ENCODE measurements around the gene CISD1.

Gene CISD1

DNA sequence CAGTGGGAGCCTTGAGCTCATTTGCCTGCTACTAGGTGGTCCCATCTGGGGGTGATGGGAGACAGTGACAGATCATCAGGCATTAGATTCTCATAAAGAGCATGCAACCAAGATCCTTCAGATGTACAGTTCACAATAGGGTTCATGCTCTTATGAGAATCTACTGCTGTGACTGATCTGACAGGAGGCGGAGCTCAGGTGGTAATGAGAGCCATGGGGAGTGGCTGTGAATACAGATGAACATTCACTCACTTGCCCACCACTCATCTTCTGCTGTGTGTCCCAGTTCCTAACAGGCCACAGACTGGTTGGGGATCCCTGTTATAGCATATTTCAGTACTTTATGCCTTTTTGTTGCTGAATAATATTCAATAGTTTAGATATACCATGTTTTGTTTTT is 59.3 kb downstream of the CISD1 start:
- no peak for DNase-seq (ENCODE audit: insufficient read length, low spot score)
- TF ChIP-seq, protein P1, sequence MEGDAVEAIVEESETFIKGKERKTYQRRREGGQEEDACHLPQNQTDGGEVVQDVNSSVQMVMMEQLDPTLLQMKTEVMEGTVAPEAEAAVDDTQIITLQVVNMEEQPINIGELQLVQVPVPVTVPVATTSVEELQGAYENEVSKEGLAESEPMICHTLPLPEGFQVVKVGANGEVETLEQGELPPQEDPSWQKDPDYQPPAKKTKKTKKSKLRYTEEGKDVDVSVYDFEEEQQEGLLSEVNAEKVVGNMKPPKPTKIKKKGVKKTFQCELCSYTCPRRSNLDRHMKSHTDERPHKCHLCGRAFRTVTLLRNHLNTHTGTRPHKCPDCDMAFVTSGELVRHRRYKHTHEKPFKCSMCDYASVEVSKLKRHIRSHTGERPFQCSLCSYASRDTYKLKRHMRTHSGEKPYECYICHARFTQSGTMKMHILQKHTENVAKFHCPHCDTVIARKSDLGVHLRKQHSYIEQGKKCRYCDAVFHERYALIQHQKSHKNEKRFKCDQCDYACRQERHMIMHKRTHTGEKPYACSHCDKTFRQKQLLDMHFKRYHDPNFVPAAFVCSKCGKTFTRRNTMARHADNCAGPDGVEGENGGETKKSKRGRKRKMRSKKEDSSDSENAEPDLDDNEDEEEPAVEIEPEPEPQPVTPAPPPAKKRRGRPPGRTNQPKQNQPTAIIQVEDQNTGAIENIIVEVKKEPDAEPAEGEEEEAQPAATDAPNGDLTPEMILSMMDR (IDR thresholded peaks at IDR 0.05; ENCODE audit: insufficient read depth, missing control alignments) = no peak
- FAIRE-seq = no peak

DNA sequence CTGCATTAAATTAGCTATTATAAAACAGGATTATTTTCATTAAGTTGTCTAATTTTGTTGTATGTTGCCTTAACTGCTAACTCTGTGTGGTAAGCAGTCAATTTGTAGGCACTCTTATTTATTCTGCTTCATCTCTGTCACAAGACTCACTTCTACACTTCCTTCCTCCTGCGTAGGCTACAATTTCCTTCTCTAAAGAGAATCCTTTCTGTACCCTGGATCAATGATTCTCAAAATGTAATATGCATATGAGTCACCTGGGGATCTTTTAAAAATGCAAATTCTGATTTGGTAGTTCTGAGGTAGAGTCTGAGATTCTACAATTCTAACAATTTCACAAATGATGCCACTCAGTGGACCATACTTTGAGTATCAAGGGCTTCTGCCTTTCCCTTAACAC is 61.5 kb downstream of the CISD1 start:
- FAIRE-seq = no peak
- no peak for DNase-seq (ENCODE audit: insufficient read length, low spot score)
- TF ChIP-seq, protein P1 (IDR thresholded peaks at IDR 0.05; ENCODE audit: insufficient read depth, missing control alignments) = no peak

DNA sequence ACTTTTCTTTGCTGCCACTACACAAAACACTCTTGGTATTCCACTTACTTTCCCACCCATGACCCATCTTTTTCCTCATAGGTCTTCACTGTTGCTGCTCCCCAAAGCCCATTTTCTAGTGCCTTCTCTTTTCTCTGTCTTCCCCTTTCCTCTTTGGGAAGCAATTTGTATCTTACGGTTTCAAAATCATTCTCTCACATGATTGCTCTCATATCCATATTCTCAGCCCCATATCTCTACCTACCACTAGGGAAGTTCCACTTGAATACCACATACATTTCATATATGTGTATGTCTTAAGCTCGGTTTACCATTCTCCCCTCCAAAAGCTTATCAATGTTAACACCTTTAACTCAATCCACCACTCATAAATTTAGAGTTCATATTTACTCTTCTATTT is 62.7 kb downstream of the CISD1 start:
- DNase-seq (ENCODE audit: insufficient read length, low spot score) (no peak), FAIRE-seq (no peak)
- TF ChIP-seq, protein P1 (IDR thresholded peaks at IDR 0.05; ENCODE audit: insufficient read depth, missing control alignments) = no peak

DNA sequence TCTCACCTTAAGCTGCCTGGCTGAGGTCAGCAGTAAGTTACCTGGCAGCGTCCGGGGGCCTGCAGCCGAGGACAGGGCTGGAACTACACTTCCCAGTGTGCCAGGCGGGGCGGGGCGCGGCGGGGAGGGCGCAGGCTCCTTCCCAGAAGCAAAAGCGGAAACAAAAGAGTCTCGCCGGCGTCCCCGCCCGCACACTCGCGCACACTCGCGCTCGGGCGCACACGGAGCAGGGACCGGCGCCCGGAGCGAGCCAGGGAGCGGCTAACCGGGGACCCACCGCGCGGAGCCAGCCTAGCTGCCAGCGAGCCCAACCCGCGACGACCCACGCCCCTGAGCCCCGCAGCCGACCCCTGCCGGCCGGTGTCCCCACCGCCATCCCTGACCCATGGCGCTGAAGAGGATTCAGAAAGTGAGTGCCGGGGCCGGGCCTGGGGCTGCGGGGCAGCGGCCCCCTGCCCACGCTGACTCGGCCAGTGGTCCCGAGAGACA is 65.9 kb downstream of the CISD1 start, which contains the start of gene UBE2D1:
Gene UBE2D1, plus strand, starts transcription at position 190 of the 489 bp plus-strand sequence. Its CDS starts 196 bp downstream, at position 386.
- peak; percentile 38 for DNase-seq (ENCODE audit: insufficient read length, low spot score)
- FAIRE-seq = no peak
- TF ChIP-seq, protein P1 (IDR thresholded peaks at IDR 0.05; ENCODE audit: insufficient read depth, missing control alignments) = no peak

DNA sequence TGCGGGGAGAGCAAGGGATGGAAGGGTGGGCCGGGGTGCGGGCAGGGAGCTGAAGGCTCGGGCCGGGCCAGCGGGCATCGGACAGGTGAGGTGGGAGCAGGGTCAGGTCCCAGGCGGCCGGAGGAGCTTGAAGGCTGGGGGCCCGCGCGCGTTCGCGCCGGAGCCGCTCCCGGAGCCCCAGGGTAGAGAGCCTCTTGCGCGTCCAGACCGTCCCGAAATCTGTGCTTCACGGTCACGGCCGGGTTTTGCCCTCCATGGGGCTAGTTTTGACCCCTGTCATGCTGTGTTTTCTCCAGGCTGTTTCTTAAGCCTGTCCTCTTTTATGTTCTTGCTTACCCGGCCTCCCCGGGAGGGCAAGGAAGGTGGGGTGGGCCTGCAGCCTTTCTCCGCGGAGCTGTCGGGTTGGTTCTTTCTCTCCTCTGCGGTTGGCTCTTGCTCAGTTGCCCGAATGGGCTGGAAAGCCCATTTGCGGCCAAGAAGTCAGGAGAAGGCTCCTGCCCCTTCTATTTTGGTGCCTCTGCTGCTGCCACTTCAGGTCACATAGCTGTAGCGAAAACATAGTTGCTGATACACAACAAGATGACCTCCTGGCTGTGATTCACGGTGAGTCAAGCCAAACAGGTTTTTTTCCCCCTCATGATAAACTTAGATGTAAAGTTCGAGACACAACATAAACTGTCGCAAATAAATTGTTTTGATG is 66.5 kb downstream of the CISD1 start:
- no peak for DNase-seq (ENCODE audit: insufficient read length, low spot score)
- TF ChIP-seq, protein P1 (IDR thresholded peaks at IDR 0.05; ENCODE audit: insufficient read depth, missing control alignments) = no peak
- FAIRE-seq = no peak

DNA sequence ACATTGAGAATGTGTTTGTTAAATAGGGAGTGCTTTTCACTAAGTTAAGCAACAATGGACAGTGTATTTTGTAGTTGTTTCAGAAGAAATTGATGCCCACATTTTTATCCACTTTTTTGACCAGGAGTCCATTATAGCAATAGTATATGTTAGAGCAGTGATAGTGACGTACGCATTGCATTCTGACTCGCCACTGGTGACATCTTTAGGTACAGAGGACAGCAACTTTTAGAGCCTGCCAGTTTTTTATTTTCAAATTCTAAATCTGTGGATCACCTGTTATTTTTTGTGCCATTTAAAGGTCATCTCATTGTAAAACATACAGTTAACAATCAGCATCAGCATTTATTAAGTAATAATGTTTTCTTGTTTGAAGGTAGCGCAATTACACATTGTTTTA is 67.3 kb downstream of the CISD1 start:
- FAIRE-seq (no peak), DNase-seq (ENCODE audit: insufficient read length, low spot score) (no peak)
- TF ChIP-seq, protein P1 (IDR thresholded peaks at IDR 0.05; ENCODE audit: insufficient read depth, missing control alignments) = no peak
